A549 (cell line): ENCODE measurements around the gene SRMS. TPM values are rescaled to one million over a fixed set of nuclear protein-coding genes. Genes with fewer than 3 reads are reported as not detected.

Source experiments
- ATAC-seq, 2 experiments: fragments of 200-7000 bp in 1 of 2; fragments of >200 bp in 1 of 2; cut with Nextera tagmentation in 1 of 2; cut with Tn5 transposase in 1 of 2; 3 replicates each; pipeline versions ENCODE4 v1.8.0 to v1.9.1; 2018 to 2020; ENCODE audit warnings: mild to moderate bottlenecking in 1 of 2, moderate library complexity in 1 of 2
- CTCF ChIA-PET: fragments of 300-600 bp; sonication (Branson Sonifier 250); formaldehyde crosslinking; extraction: SDS; loops from one replicate; lab custom pipeline; 2021; ENCODE audit warnings: antibody characterized with exemption, inconsistent platforms; lab: Yijun Ruan, JAX
- POLR2A ChIA-PET: fragments of 350-600 bp; formaldehyde crosslinking; extraction: SDS; loops from one replicate; lab custom pipeline; 2021; ENCODE audit warnings: antibody characterized with exemption, inconsistent platforms; lab: Yijun Ruan, JAX
- DNase-seq, 2 experiments: peaks; one replicate each; pipeline versions ENCODE4 v3.0.0 to v3.0.0-alpha.2; 2011 to 2016; ENCODE audit warnings: low read depth in 1 of 2, low spot score in 1 of 2
- FAIRE-seq: peaks from 2 replicates; lab custom pipeline; 2011; peaks lifted over from hg19 to GRCh38; lab: Jason Lieb, UNC
- H3K27ac ChIP-seq, 2 experiments: fragments of >200 bp; sonication (Bioruptor Twin); formaldehyde crosslinking; 3 replicates each; pipeline ENCODE4 v1.5.1; 2016 to 2017
- H3K4me1 ChIP-seq: fragments of >200 bp; sonication (Bioruptor Twin); formaldehyde crosslinking; 3 replicates; pipeline ENCODE4 v1.6.1; 2016
- H3K4me2 ChIP-seq: fragments of >200 bp; sonication (Bioruptor Twin); formaldehyde crosslinking; 3 replicates; pipeline ENCODE4 v1.6.1; 2016
- H3K4me3 ChIP-seq: fragments of >200 bp; sonication (Bioruptor Twin); formaldehyde crosslinking; 3 replicates; pipeline ENCODE4 v1.5.1; 2016
- H3K9me3 ChIP-seq: fragments of >200 bp; sonication (Bioruptor Twin); formaldehyde crosslinking; 3 replicates; pipeline ENCODE4 v1.6.1; 2016
- CBX8 ChIP-seq: fragments of 200-600 bp; sonication (generic); IDR thresholded peaks from 2 replicates; pipeline ENCODE4 v1.6.1; 2016
- CHD2 ChIP-seq: fragments of 150-350 bp; IDR thresholded peaks from 2 replicates; pipeline ENCODE4 v1.6.1; 2014; ENCODE audit warnings: low read length; ENCODE audit not compliant: partially characterized antibody
- EP300 ChIP-seq, 2 experiments: fragments of >200 bp; sonication (Bioruptor Twin); formaldehyde crosslinking; IDR thresholded peaks; 2 replicates in 1 of 2; 3 replicates in 1 of 2; pipeline ENCODE4 v1.6.1; 2016 to 2017
- FOSB ChIP-seq: fragments of 250-450 bp; sonication (Bioruptor Pico); IDR thresholded peaks from 2 replicates; pipeline ENCODE4 v1.5.0; 2020; ENCODE audit warnings: mild to moderate bottlenecking, moderate library complexity
- FOSL2 ChIP-seq, 2 experiments: fragments of 450-650 bp in 1 of 2; fragments of >200 bp in 1 of 2; sonication (Bioruptor Twin) in 1 of 2; formaldehyde crosslinking; IDR thresholded peaks; 2 replicates each; pipeline versions ENCODE4 v1.5.0 to v1.6.1; 2016 to 2020; ENCODE audit warnings: mild to moderate bottlenecking in 1 of 2, moderate library complexity in 1 of 2
- HEYL ChIP-seq: fragments of 250-450 bp; sonication (Bioruptor Pico); IDR thresholded peaks from 2 replicates; pipeline ENCODE4 v1.8.0; 2021; ENCODE audit warnings: mild to moderate bottlenecking, moderate library complexity
- HOXA7 ChIP-seq: fragments of 250-450 bp; sonication (Bioruptor Pico); IDR thresholded peaks from 2 replicates; pipeline ENCODE4 v1.5.0; 2020; ENCODE audit warnings: mild to moderate bottlenecking, moderate library complexity
- JUN ChIP-seq, 2 experiments: fragments of >200 bp; sonication (Bioruptor Twin); formaldehyde crosslinking; IDR thresholded peaks; 2 replicates in 1 of 2; 3 replicates in 1 of 2; pipeline ENCODE4 v1.6.1; 2016 to 2017
- KDM1A ChIP-seq: fragments of 200-600 bp; sonication (generic); IDR thresholded peaks from 2 replicates; pipeline ENCODE4 v1.6.1; 2016; ENCODE audit warnings: low read depth, mild to moderate bottlenecking
- MYC ChIP-seq: IDR thresholded peaks from 2 replicates; pipeline ENCODE4 v1.6.1; 2012; ENCODE audit warnings: mild to moderate bottlenecking, inconsistent platforms, low read length, improper control_type of control experiment, borderline replicate concordance
- NFE2L2 ChIP-seq: fragments of 150-350 bp; conservative IDR thresholded peaks from 2 replicates; pipeline ENCODE4 v1.6.1; 2014; ENCODE audit warnings: low read length
- NPAS2 ChIP-seq: fragments of 250-450 bp; sonication (Bioruptor Pico); IDR thresholded peaks from 2 replicates; pipeline ENCODE4 v1.8.0; 2022; ENCODE audit warnings: mild to moderate bottlenecking, moderate library complexity, borderline replicate concordance
- POLR2A ChIP-seq: IDR thresholded peaks from 2 replicates; pipeline ENCODE4 v1.6.1; 2012; ENCODE audit warnings: mild to moderate bottlenecking, low read length
- POLR2AphosphoS2 ChIP-seq: conservative IDR thresholded peaks from 2 replicates; pipeline ENCODE4 v1.6.1; 2012; ENCODE audit warnings: low read length, improper control_type of control experiment, inconsistent platforms
- RAD21 ChIP-seq, 2 experiments: fragments of >200 bp in 1 of 2; sonication (Bioruptor Twin) in 1 of 2; formaldehyde crosslinking in 1 of 2; IDR thresholded peaks in 1 of 2; conservative IDR thresholded peaks in 1 of 2; 2 replicates in 1 of 2; 3 replicates in 1 of 2; pipeline ENCODE4 v1.6.1; 2012 to 2018; ENCODE audit warnings: inconsistent platforms in 1 of 2
- RARB ChIP-seq: fragments of 250-450 bp; sonication (Bioruptor Pico); IDR thresholded peaks from 2 replicates; pipeline ENCODE4 v1.8.0; 2021; ENCODE audit warnings: mild to moderate bottlenecking, moderate library complexity
- RCOR1 ChIP-seq: fragments of 150-350 bp; IDR thresholded peaks from 2 replicates; pipeline ENCODE4 v1.6.1; 2014; ENCODE audit warnings: antibody characterized with exemption, low read length, low read depth
- SMC3 ChIP-seq: fragments of >200 bp; sonication (Bioruptor Twin); formaldehyde crosslinking; IDR thresholded peaks from 3 replicates; pipeline ENCODE4 v1.6.1; 2018; ENCODE audit warnings: inconsistent platforms
- TFCP2L1 ChIP-seq: fragments of 250-450 bp; sonication (Bioruptor Pico); IDR thresholded peaks from 2 replicates; pipeline ENCODE4 v1.5.0; 2021; ENCODE audit warnings: mild to moderate bottlenecking
- TP53 ChIP-seq: fragments of 250-450 bp; sonication (Bioruptor Pico); IDR thresholded peaks from 2 replicates; pipeline ENCODE4 v1.5.0; 2021; ENCODE audit warnings: mild to moderate bottlenecking, moderate library complexity
- ZC3H11A ChIP-seq: fragments of 450-650 bp; IDR thresholded peaks from 2 replicates; pipeline ENCODE4 v1.6.1; 2014; ENCODE audit warnings: antibody characterized with exemption, mild to moderate bottlenecking
- ZSCAN20 ChIP-seq: fragments of 250-450 bp; sonication (Bioruptor Pico); IDR thresholded peaks from 2 replicates; pipeline ENCODE4 v1.8.0; 2022; ENCODE audit warnings: mild to moderate bottlenecking, moderate library complexity
- WGBS: methylation state at CpG from one replicate; pipeline ENCODE4 v1.1.6; 2017; ENCODE audit errors: missing lambda C conversion rate; 5-methylcytosine and 5-hydroxymethylcytosine counted together
- polyA plus RNA-seq, 4 experiments: library from polyadenylated mRNA; depleted of rRNA in 3 of 4; stranded (reverse); fragments of >200 nt; fragmentation: RNase III in 1 of 4; extraction: RNeasy Plus Mini Kit Qiagen cat#74134 plus additional on column Dnase treatment in 1 of 4; gene quantifications; 2 replicates in 3 of 4; 3 replicates in 1 of 4; pipeline ENCODE4 v1.2.3, GENCODE V29; 2011 to 2017
- TF ChIP-seq, protein P1 (sequence below): IDR thresholded peaks from 2 replicates; pipeline ENCODE4 v1.6.1; 2012
- TF ChIP-seq, protein P2 (sequence below): fragments of >200 bp; sonication (Bioruptor Twin); formaldehyde crosslinking; IDR thresholded peaks from 3 replicates; pipeline ENCODE4 v1.5.1; 2016
- TF ChIP-seq, protein P3 (sequence below): IDR thresholded peaks from 2 replicates; pipeline ENCODE4 v1.6.1; 2012

Gene SRMS
- polyA plus RNA-seq, 2 of the 4 experiments (the other 2 are of a cell fraction): not detected

DNA sequence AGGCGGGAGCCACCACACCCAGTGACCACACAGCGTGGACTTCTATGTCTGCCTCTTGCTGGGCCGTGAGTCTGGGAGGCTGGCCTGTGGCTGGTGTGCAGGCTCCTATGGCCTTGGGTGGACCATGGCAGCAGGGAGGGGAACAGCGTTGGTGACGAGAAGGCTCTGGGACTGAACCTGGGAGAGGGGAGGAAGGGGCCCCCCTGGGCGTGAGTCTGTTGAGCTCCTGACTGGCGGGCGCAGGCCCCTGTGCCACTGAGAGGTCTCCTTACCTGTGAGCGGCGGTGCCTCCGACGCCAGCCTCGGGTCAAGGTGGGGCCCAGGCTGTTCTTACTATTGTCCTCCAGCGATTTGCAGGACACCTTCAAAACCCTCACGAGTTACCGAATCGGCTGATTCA, 39.2 kb upstream of the SRMS start:
- Histone ChIP-seq H3K4me2 (no peak overlapping the region), H3K4me1 (no peaks in the 10 kb centered on the region), H3K27ac (no peak overlapping the region), H3K9me3 (no peaks in the 10 kb centered on the region), H3K4me3 (no peak overlapping the region)
- WGBS: 82% methylated on average over 17 of the region's 17 CpGs
- ChIA-PET CTCF (interaction anchor here (0.5 to 1.3 kb wide), 2 partner anchors 48 to 174 kb away, joined by 3 to 4 read pairs; no protein-coding TSS in a partner anchor), POLR2A (no interaction called here)
- TF ChIP-seq FOSB (no peak), HEYL (CRISPR knock-in tag) (no peak), ZC3H11A (no peak), NPAS2 (no peak), CBX8 (no peak), TP53 (CRISPR knock-in tag) (no peak), EP300 (IDR thresholded peaks at IDR 0.05) (no peak)
- no peak for ATAC-seq
- no peak for FAIRE-seq
- DNase-seq: no peak

DNA sequence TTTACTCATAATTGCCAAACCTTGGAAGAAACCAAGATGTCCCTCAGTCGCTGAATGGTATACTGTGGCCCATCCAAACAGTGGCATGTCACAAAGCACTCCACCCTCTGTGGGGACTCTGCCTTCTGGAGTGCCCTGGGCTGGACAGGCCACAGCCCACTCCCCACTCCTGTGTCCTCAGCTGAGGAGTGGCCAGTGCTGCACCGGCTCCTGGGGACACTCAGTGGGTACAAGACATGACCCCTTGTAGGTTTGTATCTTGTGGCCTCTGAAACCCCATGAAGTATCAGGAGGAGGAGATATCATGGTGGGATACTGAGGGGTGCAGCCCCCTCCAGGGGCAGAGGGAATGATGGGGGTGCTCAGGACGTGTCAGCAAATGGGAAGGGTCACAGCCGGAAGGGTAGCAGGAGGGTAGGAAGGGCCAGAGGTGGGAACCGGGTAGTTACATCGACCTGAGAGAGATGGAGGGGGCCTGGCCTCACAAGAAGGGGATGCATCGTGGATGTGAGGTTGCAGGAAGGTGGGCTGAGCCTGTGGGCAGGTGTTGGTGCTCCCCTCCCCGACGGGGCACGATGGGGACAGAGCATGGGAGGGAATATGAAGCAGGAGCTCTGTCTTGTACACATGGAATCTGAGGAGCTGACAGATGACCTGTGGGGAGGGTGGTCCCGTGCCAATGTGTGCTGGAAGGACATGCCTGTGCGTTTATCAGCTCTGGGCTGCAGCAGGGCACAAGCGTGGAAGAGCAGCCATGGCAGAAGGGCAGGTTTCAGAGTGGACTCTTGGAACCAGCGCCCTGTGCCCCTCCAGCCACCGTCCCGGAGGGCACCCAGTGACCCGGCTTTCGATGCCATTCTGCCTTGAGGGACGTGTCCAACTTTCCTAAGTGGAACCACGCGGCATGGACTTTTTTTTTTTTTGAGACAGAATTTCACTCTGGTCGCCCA, 38.3 kb upstream of the SRMS start:
- DNase-seq: no peak
- TF ChIP-seq POLR2A (no peak), HEYL (CRISPR knock-in tag) (no peak), MYC (no peak), HOXA7 (CRISPR knock-in tag) (no peak), TP53 (CRISPR knock-in tag) (no peak), SMC3 (no peak), RAD21 (conservative IDR thresholded peaks at IDR 0.05 in 1 of 2, IDR thresholded peaks at IDR 0.05 in 1 of 2) (no peak), JUN (IDR thresholded peaks at IDR 0.05) (no peak), EP300 (IDR thresholded peaks at IDR 0.05) (no peak), RCOR1 (no peak), KDM1A (no peak), RARB (CRISPR knock-in tag) (no peak), NFE2L2 (no peak), TFCP2L1 (CRISPR knock-in tag) (no peak), NPAS2 (no peak), ZSCAN20 (CRISPR knock-in tag) (no peak)
- TF ChIP-seq, protein P1, sequence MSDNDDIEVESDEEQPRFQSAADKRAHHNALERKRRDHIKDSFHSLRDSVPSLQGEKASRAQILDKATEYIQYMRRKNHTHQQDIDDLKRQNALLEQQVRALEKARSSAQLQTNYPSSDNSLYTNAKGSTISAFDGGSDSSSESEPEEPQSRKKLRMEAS: no peak
- TF ChIP-seq, protein P2, sequence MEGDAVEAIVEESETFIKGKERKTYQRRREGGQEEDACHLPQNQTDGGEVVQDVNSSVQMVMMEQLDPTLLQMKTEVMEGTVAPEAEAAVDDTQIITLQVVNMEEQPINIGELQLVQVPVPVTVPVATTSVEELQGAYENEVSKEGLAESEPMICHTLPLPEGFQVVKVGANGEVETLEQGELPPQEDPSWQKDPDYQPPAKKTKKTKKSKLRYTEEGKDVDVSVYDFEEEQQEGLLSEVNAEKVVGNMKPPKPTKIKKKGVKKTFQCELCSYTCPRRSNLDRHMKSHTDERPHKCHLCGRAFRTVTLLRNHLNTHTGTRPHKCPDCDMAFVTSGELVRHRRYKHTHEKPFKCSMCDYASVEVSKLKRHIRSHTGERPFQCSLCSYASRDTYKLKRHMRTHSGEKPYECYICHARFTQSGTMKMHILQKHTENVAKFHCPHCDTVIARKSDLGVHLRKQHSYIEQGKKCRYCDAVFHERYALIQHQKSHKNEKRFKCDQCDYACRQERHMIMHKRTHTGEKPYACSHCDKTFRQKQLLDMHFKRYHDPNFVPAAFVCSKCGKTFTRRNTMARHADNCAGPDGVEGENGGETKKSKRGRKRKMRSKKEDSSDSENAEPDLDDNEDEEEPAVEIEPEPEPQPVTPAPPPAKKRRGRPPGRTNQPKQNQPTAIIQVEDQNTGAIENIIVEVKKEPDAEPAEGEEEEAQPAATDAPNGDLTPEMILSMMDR: no peak
- H3K4me1 ChIP-seq: no peaks in the 10 kb centered on the region
- H3K4me2 ChIP-seq: no peak overlapping the region
- ChIA-PET CTCF (interaction anchor here (0.5 to 1.3 kb wide), 3 partner anchors 48 to 295 kb away, joined by 3 to 5 read pairs (median 4); no protein-coding TSS in a partner anchor), POLR2A (no interaction called here)
- no peak overlapping the region for H3K4me3 ChIP-seq
- ATAC-seq: no peak
- no peaks in the 10 kb centered on the region for H3K9me3 ChIP-seq
- no peak overlapping the region for H3K27ac ChIP-seq
- 72% methylated on average over 22 of the region's 22 CpGs for WGBS
- FAIRE-seq: no peak

DNA sequence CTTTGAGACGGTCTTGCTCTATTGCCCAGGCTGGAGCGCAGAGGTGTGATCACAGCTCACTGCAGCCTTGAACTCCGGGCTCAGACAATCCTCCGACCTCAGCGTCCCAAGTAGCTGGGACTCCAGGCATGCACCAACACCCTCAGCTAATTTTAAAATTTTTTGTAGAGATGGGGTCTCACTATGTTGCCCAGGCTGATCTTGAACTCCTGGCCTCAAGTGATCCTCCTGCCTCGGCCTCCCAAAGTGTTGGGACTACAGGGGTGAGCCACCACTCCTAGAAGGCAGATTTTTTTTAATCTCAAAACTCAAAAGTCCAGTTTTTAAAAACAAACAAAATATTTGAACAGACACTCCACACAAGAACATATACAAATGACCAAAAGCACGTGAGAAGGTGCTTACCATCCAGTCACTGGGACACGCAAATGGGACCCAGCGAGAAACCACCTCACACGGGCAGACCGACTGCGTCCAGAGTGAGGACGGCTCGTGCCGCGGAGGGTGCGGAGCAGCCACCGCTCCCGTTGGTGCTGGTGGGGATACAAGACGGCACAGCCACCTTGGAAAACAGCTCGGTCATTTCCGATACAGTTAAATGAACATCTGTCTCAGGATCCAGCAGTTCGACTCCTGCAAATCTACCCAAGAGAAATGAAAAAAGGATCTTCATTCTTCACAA, 35.0 kb upstream of the SRMS start:
- Histone ChIP-seq H3K4me1 (no peaks in the 10 kb centered on the region), H3K4me2 (no peak overlapping the region), H3K4me3 (no peak overlapping the region), H3K9me3 (no peaks in the 10 kb centered on the region), H3K27ac (no peak overlapping the region)
- ATAC-seq: no peak
- TF ChIP-seq CHD2 (no peak), RARB (CRISPR knock-in tag) (no peak), FOSL2 (IDR thresholded peaks at IDR 0.05) (no peak), FOSL2 (CRISPR knock-in tag; IDR thresholded peaks at IDR 0.05) (no peak), POLR2AphosphoS2 (no peak)
- TF ChIP-seq, protein P3, sequence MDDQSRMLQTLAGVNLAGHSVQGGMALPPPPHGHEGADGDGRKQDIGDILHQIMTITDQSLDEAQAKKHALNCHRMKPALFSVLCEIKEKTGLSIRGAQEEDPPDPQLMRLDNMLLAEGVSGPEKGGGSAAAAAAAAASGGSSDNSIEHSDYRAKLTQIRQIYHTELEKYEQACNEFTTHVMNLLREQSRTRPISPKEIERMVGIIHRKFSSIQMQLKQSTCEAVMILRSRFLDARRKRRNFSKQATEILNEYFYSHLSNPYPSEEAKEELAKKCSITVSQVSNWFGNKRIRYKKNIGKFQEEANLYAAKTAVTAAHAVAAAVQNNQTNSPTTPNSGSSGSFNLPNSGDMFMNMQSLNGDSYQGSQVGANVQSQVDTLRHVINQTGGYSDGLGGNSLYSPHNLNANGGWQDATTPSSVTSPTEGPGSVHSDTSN: no peak
- no peak for DNase-seq
- no peak for FAIRE-seq
- 82% methylated on average over 23 of the region's 23 CpGs for WGBS
- ChIA-PET POLR2A (interaction anchor here (0.8 kb wide), 1 partner anchor 54 kb away, joined by 3 read pairs; no protein-coding TSS in a partner anchor), CTCF (interaction anchor here (1.3 to 2.2 kb wide), 3 partner anchors 12 to 392 kb away, joined by 3 to 8 read pairs (median 7); partner anchors contain the start of gene PTK6)
